Measurements from ENCODE around the gene UFC1. TPM values are rescaled to one million over a fixed set of nuclear protein-coding genes. Genes with fewer than 3 reads are reported as not detected.
"Not testable (repeated sequence)": the region's sequence is repeated elsewhere in the genome, so short reads cannot be mapped to it uniquely, and the experiment has no call there.

Gene UFC1
- total RNA-seq, 1 experiment from 2014 or later = 63.7 TPM

GRCh38 chr1:161115132-161115711 lies 38.6 kb upstream of the UFC1 start:
- Histone ChIP-seq H4K20me1 (ENCODE audit: insufficient read depth) (peaks cover 9% of the 10 kb centered on the region; the same call in 1 of the 2 replicates), H3K9me2 (ENCODE audit: insufficient read depth) (no peaks in the 10 kb centered on the region), H3K4me3 (replicated peaks in 1 of 2; ENCODE audit: low read depth in 1 of 2, low read length in 2 of 2) (peak overlapping the region; percentile 68 to 98), H3K27ac (ENCODE audit: low read depth, low read length) (peak overlapping the region; percentile 91), H3K9me3 (ENCODE audit: control insufficient read depth in 1 of 2, insufficient read depth in 1 of 2, low read depth in 1 of 2, low read length in 2 of 2) (no peaks in the 10 kb centered on the region), H3K36me3 (ENCODE audit: control insufficient read depth in 1 of 2, insufficient read depth in 2 of 2, low read length in 2 of 2) (peaks cover 0 to 20% of the 10 kb centered on the region in 2 experiments; a peak in 2 of 4 replicates), H3K79me2 (ENCODE audit: insufficient read depth, low read length) (peaks cover 96% of the 10 kb centered on the region), H3K9ac (ENCODE audit: low read length) (peak overlapping the region; percentile 42), H3K4me1 (ENCODE audit: control insufficient read depth in 1 of 2, insufficient read depth in 2 of 2, low read length in 2 of 2) (peaks cover 34 to 59% of the 10 kb centered on the region in 2 experiments), H3K27me3 (ENCODE audit: insufficient read depth, low read length) (no peaks in the 10 kb centered on the region), H2AFZ (ENCODE audit: low read depth, low read length, poor library complexity, severe bottlenecking) (no peak overlapping the region), H3K4me2 (ENCODE audit: low read length) (peak overlapping the region; percentile 84)
- POLR2A ChIA-PET = interaction anchor here (0.8 to 2.2 kb wide), 4 partner anchors 9 to 94 kb away, joined by 3 to 9 read pairs (median 4); partner anchors contain the start of genes F11R, NDUFS2 and PPOX
- intact Hi-C loops (cut with micrococcal nuclease) = loop anchor here (1.0 to 5.0 kb wide), 4 partner anchors 32 to 267 kb away; partner anchors contain the start of gene USF1
- DNase-seq (ENCODE audit: low read depth, low spot score) = peak; percentile 95
- TF ChIP-seq ZBTB33 (IDR thresholded peaks at IDR 0.05; ENCODE audit: extremely low read depth, insufficient replicate concordance, low read length) = peak; percentile 72
- TF ChIP-seq ELF1 (IDR thresholded peaks at IDR 0.05; ENCODE audit: borderline replicate concordance, low read depth) = no peak
- peak; percentile 83 for TF ChIP-seq POLR2AphosphoS5 (IDR thresholded peaks at IDR 0.05; ENCODE audit: low read depth, low read length)
- TF ChIP-seq FOSL1 (IDR thresholded peaks at IDR 0.05; ENCODE audit: low read depth) = no peak
- TF ChIP-seq POLR2A (IDR thresholded peaks at IDR 0.05; ENCODE audit: borderline replicate concordance, extremely low read depth, insufficient read depth, insufficient read length) = no peak
- TF ChIP-seq ZNF274 (IDR thresholded peaks at IDR 0.05; ENCODE audit: low read depth, low read length) = no peak
- CTCF ChIA-PET = no interaction called here
- RAD21 ChIA-PET (ENCODE audit: low non-redundant PET in 1 of 2, low total read pairs in 2 of 2, uncharacterized antibody in 2 of 2, unreplicated experiment in 2 of 2) = no interaction called here
- BruUV-seq (replicated peaks) = no TSS peak
- ATAC-seq = peak; percentile 50

DNA sequence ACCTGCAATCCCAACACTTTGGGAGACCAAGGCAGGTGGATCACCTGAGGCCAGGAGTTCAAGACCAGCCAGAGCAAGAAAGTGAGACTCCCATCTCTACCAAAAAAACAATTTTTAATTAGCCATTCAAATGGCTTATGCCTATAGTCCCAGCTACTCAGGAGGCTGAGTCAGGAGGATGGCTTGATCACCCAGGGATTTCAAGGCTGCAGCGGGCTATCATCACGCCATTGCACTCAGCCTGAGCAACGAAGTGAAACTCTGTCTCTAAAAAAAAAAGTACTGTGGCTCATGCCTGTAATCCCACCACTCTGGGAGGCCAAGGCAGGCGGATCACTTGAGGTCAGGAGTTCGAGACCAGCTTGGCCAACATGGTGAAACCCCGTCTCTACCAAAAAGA lies 37.8 kb upstream of the UFC1 start:
- intact Hi-C loops (cut with micrococcal nuclease) = loop anchor here (1.0 to 5.0 kb wide), 4 partner anchors 33 to 266 kb away; partner anchors contain the start of gene USF1
- BruUV-seq (replicated peaks); H3K27me3 ChIP-seq (ENCODE audit: insufficient read depth, low read length); CTCF ChIA-PET; ATAC-seq; H2AFZ ChIP-seq (ENCODE audit: low read depth, low read length, poor library complexity, severe bottlenecking); H4K20me1 ChIP-seq (ENCODE audit: insufficient read depth); H3K9me3 ChIP-seq (ENCODE audit: control insufficient read depth in 1 of 2, insufficient read depth in 1 of 2, low read depth in 1 of 2, low read length in 2 of 2); H3K9me2 ChIP-seq (ENCODE audit: insufficient read depth); DNase-seq (ENCODE audit: low read depth, low spot score); RAD21 ChIA-PET (ENCODE audit: low non-redundant PET in 1 of 2, low total read pairs in 2 of 2, uncharacterized antibody in 2 of 2, unreplicated experiment in 2 of 2): not testable (repeated sequence)
- peak overlapping the region; percentile 68 to 98 for H3K4me3 ChIP-seq (replicated peaks in 1 of 2; ENCODE audit: low read depth in 1 of 2, low read length in 2 of 2)
- H3K36me3 ChIP-seq (ENCODE audit: control insufficient read depth in 1 of 2, insufficient read depth in 2 of 2, low read length in 2 of 2) = peaks cover 2 to 26% of the 10 kb centered on the region in 2 experiments; a peak in 3 of 4 replicates
- POLR2A ChIA-PET = interaction anchor here (0.7 to 2.7 kb wide), 8 partner anchors 9 to 95 kb away, joined by 3 to 16 read pairs (median 4); partner anchors contain the start of genes DEDD, F11R, NDUFS2 and PPOX
- H3K4me1 ChIP-seq (ENCODE audit: control insufficient read depth in 1 of 2, insufficient read depth in 2 of 2, low read length in 2 of 2) = peaks cover 34 to 61% of the 10 kb centered on the region in 2 experiments
- peaks cover 91% of the 10 kb centered on the region for H3K79me2 ChIP-seq (ENCODE audit: insufficient read depth, low read length)
- peak overlapping the region; percentile 91 for H3K27ac ChIP-seq (ENCODE audit: low read depth, low read length)
- H3K4me2 ChIP-seq (ENCODE audit: low read length) = peak overlapping the region; percentile 84
- H3K9ac ChIP-seq (ENCODE audit: low read length) = peak overlapping the region; percentile 97
